ENCODE data around the gene TBC1D2B.

Gene TBC1D2B

DNA sequence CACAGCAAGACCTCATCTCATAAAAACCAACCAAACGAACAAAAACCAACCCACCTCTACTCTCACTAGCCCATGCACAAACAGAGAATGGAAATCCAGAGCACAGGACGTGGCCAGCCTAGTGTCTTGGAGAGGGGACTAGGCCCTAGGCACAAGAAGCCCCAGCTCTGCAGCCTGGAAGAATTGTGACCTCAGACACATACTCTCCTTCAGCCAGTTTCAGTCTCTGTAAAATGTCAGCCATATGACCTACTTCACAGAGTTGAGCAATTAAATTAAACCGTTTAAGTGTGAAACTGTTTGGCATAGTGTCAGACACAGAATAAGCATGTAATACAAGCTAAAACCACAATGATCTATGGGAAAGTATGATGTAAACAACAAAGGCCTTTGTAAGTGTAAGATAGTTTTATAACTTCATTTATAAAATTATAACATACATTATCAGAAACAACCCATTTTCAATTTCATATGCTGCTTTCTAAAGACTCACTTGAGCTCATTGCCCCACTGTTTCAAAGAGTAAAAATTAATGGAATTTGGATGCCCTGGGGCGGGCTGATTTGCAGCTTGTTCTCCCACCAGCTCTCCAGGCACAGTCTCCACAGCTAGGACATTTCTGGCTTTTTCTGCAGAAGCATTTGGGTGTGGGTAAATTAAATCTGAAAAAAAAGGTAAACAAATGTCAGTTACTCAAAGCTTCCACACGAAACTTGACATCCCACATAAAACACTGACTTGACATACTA is 32.9 kb downstream of the TBC1D2B start:
- TF ChIP-seq CTCF (IDR thresholded peaks at IDR 0.05; ENCODE audit: unreplicated experiment in 3 of 3) = no peak
- Mint-ChIP-seq H3K4me3 (no peak overlapping the region), H3K27ac (peak overlapping the region in 1 of 3 experiments; percentile 34), H3K4me1 (peaks cover 32% of the 10 kb centered on the region), H3K9me3 (no peaks in the 10 kb centered on the region), H3K36me3 (ENCODE audit: low read depth) (peaks cover 24% of the 10 kb centered on the region), H3K27me3 (ENCODE audit: low read depth) (no peaks in the 10 kb centered on the region)

GRCh38 chr15:78041946-78042345 is 35.6 kb downstream of the TBC1D2B start:
- Mint-ChIP-seq H3K36me3 (ENCODE audit: low read depth) (peaks cover 28% of the 10 kb centered on the region), H3K27me3 (ENCODE audit: low read depth) (peaks cover 4% of the 10 kb centered on the region), H3K9me3 (no peaks in the 10 kb centered on the region), H3K4me3 (no peak overlapping the region), H3K27ac (no peak overlapping the region), H3K4me1 (peaks cover 17% of the 10 kb centered on the region)
- no peak for TF ChIP-seq CTCF (IDR thresholded peaks at IDR 0.05; ENCODE audit: unreplicated experiment in 3 of 3)

DNA sequence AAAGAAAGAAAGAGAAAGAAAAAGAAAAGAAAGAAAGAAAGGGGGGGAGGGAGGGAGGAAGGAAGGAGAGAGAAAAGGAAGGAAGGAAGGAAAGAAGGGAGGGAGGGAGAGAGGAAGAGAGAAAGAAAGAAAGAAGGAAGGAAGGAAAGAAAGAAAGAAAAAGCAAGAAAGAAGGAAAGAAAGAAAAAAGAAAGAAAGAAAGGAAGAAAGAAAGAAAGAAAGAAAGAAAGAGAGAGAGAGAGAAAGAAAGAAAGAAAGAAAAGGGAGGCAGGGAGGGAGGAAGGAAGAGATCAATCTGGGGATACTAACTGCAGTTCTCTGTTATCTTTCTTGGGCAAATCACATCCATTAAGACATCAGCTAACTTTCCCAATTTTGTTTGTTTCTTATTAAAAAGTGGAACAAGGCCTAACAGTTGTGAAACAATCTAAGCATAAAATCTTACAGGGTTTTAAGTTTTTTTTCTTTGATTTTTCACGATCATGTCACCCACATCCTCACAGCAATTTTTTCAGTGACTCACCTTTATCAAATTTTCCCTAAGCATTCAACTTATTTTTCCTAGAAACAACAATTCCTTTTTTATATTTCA is 36.8 kb downstream of the TBC1D2B start:
- H3K9me3 Mint-ChIP-seq = no peaks in the 10 kb centered on the region
- H3K36me3 Mint-ChIP-seq (ENCODE audit: low read depth) = peaks cover 28% of the 10 kb centered on the region
- peaks cover 4% of the 10 kb centered on the region for H3K27me3 Mint-ChIP-seq (ENCODE audit: low read depth)
- no peak overlapping the region for H3K27ac Mint-ChIP-seq
- no peak overlapping the region for H3K4me3 Mint-ChIP-seq
- no peak for TF ChIP-seq CTCF (IDR thresholded peaks at IDR 0.05; ENCODE audit: unreplicated experiment in 3 of 3)
- H3K4me1 Mint-ChIP-seq = peaks cover 20% of the 10 kb centered on the region

DNA sequence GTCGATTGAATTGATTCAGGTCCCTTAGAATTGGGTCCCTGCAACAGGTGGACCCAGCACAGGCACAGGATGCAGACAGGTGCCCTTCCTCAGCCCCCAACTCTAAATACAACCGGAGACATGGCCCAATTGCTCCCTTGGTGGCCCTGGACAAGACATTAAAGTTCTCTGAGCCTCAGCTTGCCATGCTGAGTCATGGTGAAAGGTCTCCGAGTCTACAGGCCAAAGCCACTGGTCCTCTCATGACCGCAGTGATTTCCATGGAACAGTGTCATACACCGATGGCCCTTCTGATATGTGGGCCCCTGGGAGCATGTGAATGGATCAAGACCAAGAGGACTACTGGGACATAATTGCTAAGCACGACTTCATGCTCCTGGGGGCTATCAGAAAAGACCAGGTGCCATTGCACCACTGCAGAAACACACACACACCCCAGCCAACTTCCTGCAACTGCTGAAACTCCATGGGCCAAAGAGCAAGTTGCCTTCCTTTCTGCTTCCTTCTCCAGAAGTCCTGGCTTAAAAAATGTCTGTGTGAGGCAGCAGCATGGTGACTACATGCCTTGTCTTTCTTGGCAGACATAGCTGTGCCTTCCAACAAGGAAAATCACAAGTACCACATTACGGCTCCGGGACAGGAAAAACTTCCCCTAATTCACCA is 38.8 kb downstream of the TBC1D2B start:
- Mint-ChIP-seq H3K27ac (peak overlapping the region in 2 of 3 experiments; percentile 25 to 50), H3K4me1 (peaks cover 36% of the 10 kb centered on the region), H3K9me3 (no peaks in the 10 kb centered on the region), H3K36me3 (ENCODE audit: low read depth) (peaks cover 20% of the 10 kb centered on the region), H3K27me3 (ENCODE audit: low read depth) (peaks cover 4% of the 10 kb centered on the region), H3K4me3 (no peak overlapping the region)
- TF ChIP-seq CTCF (IDR thresholded peaks at IDR 0.05; ENCODE audit: unreplicated experiment in 3 of 3) = no peak

DNA sequence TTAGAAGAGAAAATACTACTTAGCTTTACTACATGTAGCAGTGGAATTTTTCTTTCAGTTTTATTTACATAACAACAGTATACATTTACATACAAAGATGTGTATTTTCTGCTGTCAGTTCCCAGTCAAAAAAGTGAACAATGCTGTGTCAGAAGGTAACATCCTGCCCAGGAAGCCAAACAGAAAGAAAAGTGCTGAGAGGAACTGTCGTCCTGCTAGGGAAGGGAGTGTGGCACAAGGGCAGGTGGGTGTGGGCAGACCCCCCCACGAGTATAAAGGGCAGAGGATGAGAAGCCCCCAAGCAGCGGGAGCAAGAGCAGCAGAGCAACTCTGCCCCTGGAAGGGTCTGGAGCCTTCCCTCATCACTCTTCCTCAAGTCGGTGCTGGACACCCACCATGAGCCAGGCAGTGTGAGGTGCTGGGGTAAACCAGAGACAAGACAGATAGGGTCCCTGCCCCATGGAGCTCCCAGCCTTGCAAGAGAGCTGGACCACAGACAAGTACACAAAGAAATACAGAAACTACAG is 39.7 kb downstream of the TBC1D2B start:
- H3K4me3 Mint-ChIP-seq = no peak overlapping the region
- peaks cover 4% of the 10 kb centered on the region for H3K27me3 Mint-ChIP-seq (ENCODE audit: low read depth)
- peak overlapping the region in 2 of 3 experiments; percentile 25 to 50 for H3K27ac Mint-ChIP-seq
- H3K4me1 Mint-ChIP-seq = peaks cover 43% of the 10 kb centered on the region
- H3K9me3 Mint-ChIP-seq = no peaks in the 10 kb centered on the region
- TF ChIP-seq CTCF (IDR thresholded peaks at IDR 0.05; ENCODE audit: unreplicated experiment in 3 of 3) = no peak
- H3K36me3 Mint-ChIP-seq (ENCODE audit: low read depth) = peaks cover 18% of the 10 kb centered on the region
